ENCODE results near the gene VAV2.

- TF ChIP-seq ILF3 (IDR thresholded peaks at IDR 0.05; ENCODE audit: borderline replicate concordance): no peak
- TF ChIP-seq, protein P1, sequence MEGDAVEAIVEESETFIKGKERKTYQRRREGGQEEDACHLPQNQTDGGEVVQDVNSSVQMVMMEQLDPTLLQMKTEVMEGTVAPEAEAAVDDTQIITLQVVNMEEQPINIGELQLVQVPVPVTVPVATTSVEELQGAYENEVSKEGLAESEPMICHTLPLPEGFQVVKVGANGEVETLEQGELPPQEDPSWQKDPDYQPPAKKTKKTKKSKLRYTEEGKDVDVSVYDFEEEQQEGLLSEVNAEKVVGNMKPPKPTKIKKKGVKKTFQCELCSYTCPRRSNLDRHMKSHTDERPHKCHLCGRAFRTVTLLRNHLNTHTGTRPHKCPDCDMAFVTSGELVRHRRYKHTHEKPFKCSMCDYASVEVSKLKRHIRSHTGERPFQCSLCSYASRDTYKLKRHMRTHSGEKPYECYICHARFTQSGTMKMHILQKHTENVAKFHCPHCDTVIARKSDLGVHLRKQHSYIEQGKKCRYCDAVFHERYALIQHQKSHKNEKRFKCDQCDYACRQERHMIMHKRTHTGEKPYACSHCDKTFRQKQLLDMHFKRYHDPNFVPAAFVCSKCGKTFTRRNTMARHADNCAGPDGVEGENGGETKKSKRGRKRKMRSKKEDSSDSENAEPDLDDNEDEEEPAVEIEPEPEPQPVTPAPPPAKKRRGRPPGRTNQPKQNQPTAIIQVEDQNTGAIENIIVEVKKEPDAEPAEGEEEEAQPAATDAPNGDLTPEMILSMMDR (IDR thresholded peaks at IDR 0.05 in 2 of 3, conservative IDR thresholded peaks at IDR 0.05 in 1 of 3; ENCODE audit: insufficient read depth in 2 of 3, low read depth in 1 of 3, low read length in 3 of 3): no peak
- no peak for TF ChIP-seq IRF1 (CRISPR knock-in tag; IDR thresholded peaks at IDR 0.05; ENCODE audit: borderline replicate concordance)
- no peak for TF ChIP-seq MAFK (IDR thresholded peaks at IDR 0.05; ENCODE audit: low read length)
- no peak for TF ChIP-seq SIRT6 (IDR thresholded peaks at IDR 0.05; ENCODE audit: low read depth, low read length)
- TF ChIP-seq EZH2 (IDR thresholded peaks at IDR 0.05; ENCODE audit: borderline replicate concordance, low read depth, low read length): no peak
- no peak for TF ChIP-seq USF2 (CRISPR knock-in tag; IDR thresholded peaks at IDR 0.05)
- TF ChIP-seq MED1 (CRISPR knock-in tag; IDR thresholded peaks at IDR 0.05; ENCODE audit: borderline replicate concordance): no peak
- no peak for TF ChIP-seq SMARCC2 (IDR thresholded peaks at IDR 0.05; ENCODE audit: low read depth)
- TF ChIP-seq ZBTB26 (CRISPR knock-in tag; IDR thresholded peaks at IDR 0.05): no peak
- no peak for TF ChIP-seq CEBPB (tag; IDR thresholded peaks at IDR 0.05)
- TF ChIP-seq MXD1 (CRISPR knock-in tag; IDR thresholded peaks at IDR 0.05; ENCODE audit: borderline replicate concordance, poor library complexity, severe bottlenecking): no peak
- TF ChIP-seq HEY1 (CRISPR knock-in tag; IDR thresholded peaks at IDR 0.05; ENCODE audit: borderline replicate concordance): no peak
- TF ChIP-seq RNF2 (IDR thresholded peaks at IDR 0.05): no peak
Measured at GRCh38 chr9:133742251-133742650, 249.9 kb downstream of the VAV2 start.

Measured in K562 (cell line).